HG02885 (cell line): Measurements from ENCODE around the gene ANO1.

ENCODE experiments used
- ATAC-seq: cut with Tn5 transposase; IDR thresholded peaks from one replicate; pipeline ENCODE4 v1.9.1; 2021; ENCODE audit warnings: mild to moderate bottlenecking; ENCODE audit not compliant: unreplicated experiment, poor library complexity

Gene ANO1

DNA sequence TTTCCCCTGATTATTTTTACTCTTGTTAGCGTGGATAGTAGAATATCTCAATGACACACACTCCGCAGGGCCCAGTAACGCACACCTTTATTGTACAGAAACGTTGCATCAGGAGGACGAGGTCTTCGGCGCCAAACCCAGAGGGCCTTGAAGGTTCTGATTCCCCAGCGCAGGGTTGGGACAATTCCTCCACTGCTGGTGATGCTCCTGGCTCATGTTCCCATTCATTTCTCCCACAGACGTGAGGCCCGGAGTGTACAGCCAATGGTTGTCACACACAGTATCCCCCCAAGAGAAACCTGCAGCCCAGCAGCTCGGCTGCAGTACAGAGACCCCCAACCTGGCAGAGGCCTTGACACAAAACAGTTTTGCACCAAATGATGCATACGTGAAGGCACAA, 6.1 kb upstream of the ANO1 start:
- ATAC-seq: no peak

GRCh38 chr11:70072461-70072860, 5.7 kb upstream of the ANO1 start:
- ATAC-seq: no peak

DNA sequence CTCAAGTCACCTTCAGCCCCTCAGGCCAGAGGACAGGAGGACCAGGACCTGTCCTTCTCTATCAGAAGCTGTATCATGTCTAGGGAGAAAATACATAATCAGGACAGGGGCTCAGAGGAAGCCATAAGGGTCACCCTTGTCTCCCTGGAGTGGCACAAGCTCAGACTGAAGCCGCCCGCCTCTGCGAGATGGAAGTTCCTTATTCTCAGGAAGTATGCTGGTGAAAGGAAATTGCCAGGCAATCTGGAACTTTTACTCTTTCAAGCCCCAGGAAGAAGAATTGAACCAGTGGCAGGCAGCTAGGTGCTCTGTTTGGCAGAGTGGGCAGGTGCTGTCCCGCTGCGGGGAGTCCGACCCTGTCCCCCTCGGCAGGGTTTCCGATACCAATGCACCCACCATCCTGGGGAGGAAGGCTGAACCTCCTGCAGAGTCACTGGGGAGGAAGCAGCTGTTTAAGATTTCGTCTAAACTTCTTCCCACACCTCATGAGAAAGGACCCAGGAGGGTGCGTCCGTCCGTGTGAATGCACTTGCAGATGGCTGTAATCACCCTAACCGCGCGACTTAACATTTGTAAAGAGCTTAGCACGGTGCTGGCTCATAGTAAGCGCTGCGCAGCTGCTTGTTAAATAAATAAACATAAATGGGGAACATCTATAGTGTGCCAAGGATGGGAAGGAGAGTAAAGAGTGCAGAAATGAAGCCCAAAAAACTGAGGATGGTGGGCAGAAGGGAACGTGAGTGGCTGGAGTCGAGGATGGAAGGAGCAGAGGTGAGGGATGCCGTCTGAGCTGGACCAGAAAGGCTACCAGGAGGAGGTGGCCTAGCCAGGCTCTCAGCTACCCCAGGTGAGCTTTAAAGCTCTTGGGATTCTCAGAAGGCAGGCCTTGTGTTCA, 5.0 kb upstream of the ANO1 start:
- no peak for ATAC-seq

DNA sequence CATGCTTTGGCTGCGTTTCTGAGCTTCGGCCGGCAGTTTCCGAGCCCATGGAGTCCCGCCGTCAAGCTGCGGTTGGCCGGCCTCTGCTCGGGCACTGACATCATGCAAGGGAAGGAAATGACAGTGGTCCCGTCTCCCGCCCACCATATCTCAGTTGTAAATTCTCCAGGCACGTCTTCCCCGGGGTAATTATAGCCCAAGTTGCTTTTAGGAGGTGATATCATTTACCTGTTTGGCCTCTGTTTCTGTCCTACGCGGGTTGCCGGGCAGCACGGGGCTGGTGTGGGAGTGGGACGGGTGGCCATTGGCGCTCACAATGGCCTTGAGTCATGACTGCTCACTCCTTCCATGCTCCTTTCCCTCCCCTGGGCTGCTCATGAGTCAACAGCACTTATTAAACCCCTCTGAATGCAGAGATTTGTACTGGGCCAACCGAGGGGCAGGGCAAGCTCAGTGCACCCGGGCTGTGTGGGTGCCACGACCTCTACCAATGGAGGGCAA, 4.2 kb upstream of the ANO1 start:
- ATAC-seq: no peak

DNA sequence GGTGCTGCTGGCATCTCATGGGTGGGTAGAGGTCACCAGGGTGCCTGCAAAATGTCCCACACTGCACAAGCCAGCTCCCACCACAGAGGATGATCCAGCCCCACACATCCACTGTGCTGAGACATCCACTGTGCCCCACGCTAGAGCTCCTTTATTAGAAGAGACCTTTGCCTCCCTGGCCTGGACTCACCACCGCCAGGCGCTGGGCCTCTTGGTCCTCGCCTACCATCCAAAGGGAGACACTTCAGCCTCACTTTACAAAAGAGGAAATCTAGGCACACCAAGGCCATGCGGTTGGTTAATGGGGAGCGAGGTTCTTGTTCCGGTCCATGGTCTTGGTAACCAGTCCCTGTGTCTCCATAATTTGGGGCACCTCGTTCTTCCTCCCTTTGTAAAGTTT, 3.4 kb upstream of the ANO1 start:
- no peak for ATAC-seq

- ATAC-seq: no peak
These were observed 2.3 kb upstream of the ANO1 start for GRCh38 chr11:70075836-70076235.

- ATAC-seq: no peak
These were observed 1.6 kb upstream of the ANO1 start for GRCh38 chr11:70076461-70076931.

DNA sequence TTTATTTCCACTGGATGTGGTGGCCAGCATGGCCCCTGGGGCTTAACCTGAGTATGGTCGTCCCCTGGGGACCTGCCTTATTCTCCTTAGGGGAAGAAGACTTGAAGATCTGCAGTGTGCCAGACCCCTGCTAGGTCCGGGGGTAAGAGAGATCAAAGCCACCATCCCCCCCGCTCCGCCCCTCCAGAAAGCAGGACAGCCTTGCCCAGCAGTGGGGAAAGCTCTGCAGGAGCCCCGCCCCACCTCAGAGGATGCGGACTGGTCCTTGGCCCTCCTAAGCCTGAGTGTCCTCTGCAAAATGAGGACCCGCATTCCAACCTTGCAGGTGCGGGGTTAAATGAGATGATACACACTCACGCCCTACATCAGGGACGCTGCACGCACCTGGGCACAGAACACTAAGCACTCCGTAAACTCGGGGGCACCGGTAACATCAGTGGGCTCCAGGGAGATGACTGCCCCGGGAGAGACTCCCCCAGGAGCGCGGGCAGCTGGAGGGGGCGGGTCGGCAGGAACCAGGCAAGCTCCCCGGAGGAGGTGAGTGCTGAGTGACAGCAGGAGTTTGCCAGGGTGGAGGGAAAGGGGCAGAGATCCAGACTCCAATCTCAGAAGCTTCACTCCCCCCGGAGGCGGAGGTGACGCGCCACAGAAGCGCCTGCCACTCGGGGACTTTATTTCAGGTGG, 564 bp upstream of the ANO1 start:
- no peak for ATAC-seq

- ATAC-seq: no peak
These were observed 882 bp downstream of the ANO1 start for GRCh38 chr11:70078781-70079616.

DNA sequence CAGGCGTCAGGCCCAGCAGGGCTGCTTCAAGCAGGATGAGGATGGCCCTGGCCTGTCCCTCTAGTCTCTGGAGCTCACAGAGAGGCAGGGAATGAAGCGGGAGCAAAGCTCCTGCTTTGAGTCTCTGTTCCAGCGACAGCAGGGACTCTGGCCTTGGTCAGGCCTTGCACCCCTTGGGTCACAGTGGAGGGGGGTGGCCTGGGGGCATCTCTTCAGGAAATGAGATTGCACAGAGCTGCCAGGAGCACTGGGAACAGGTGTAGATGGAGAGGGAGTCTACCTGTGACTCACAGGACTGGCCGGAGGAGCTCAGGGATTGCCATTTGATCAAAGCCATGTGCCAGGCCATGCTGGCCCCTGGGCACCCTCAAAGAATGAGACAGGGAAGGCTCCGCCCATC, 1.6 kb downstream of the ANO1 start:
- no peak for ATAC-seq

DNA sequence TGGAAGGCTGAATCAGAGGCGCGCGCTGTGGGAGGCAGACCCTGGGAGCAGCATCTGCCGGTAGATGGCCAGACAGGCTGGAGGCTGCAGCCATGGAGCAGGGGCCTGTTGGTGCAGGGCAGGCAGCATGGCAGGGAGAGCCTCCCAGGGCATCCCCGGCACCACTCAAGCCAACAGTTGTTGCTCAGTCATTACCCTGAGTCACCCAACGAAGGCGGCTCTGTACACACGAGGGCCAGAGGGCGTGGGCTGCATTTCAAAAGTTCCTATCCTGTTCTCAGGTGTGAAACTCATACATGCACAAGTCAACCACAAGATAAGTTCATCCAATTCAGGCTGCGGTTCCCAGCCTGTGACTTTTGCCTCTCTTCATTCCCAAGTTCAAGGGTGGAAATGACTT, 2.6 kb downstream of the ANO1 start:
- ATAC-seq: no peak

GRCh38 chr11:70082829-70083228, 4.7 kb downstream of the ANO1 start:
- no peak for ATAC-seq

GRCh38 chr11:70084046-70084984, 6.2 kb downstream of the ANO1 start:
- no peak for ATAC-seq

DNA sequence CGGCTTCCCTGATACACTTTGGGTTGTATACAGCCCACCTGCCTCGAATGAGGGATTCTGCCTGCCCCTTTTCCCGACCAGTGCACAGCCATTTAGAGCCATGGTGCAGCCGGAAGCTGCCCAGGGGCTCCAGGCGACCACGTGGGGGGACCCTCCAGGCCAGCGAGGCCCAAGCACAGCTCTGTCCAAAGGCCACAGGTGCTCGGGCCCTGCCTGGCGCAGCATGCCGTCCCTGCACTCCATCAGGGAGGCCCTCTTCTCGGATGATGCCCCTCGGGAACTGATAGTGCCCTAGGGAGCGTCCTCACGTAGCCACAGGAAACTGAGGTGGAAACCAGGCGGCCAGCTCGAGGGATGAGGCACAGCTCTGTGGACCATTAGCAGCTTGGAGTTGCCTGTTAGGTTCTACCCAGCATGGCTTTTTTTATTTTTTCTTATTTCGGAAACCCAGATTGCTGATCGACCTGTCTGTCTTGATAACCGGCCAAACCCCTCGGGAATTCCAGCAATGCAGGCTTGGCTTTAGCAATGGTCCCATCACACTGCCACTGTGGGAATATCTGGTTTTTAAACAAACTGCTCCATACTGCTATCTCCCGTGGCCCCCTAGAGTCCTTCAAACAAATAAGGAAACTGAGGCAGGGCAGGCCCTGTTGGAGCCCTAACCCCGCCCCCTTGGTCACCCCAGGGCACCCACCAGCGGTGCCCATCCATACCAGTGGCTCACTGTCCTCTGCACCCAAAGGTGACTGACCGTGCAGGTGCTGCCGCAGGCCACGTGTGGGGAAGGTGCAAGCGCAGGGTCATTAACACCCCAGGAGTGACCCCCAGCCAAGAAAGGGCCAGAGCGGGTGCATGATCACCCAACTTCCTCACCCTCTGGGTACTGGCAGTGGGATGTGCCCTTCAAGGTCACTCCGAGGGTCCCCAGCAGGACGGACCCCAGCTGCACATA, 8.0 kb downstream of the ANO1 start:
- no peak for ATAC-seq

DNA sequence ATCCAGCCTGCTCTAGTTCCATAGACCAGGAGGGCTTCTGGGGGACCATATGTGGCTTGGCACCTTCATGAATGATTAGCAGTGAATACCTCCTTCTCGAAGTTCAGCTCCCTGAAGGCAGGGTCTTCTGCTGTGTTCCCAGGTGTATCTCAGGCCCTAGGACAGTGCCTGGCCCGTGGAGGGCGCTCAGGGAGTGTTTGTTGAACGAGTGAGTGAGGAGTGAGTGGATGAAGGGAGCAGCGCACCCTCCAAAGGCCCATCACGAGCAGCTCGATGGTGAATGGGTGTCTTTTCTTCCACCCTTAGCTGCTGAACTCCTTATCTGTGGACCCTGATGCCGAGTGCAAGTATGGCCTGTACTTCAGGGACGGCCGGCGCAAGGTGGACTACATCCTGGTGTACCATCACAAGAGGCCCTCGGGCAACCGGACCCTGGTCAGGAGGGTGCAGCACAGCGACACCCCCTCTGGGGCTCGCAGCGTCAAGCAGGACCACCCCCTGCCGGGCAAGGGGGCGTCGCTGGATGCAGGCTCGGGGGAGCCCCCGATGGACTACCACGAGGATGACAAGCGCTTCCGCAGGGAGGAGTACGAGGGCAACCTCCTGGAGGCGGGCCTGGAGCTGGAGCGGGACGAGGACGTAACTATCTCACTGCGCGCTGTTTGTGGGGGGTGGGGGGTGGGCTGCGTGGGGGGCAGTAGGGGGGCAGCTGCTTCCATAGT, 9.5 kb downstream of the ANO1 start:
- no peak for ATAC-seq

- no peak for ATAC-seq
These were observed 10.7 kb downstream of the ANO1 start for GRCh38 chr11:70088735-70089250.

DNA sequence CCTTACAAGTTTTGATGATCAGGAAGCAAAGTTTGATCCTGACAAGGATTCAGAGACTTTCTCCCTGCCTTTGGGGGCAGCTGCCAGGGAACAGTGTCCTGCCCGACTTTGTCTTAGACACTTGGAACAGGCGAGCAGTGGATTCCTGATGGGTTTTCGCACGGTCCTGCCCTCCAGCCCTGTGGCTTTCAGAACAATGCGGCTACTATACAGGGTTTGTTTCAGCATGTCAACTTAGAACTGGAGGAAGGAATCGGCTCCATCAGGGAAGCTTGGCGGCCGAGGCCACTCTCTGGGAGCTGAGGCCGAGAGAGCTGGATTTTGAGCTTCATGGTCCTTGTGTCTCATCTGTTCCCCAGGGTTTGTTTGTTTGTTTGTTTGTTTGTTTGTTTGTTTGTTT, 11.5 kb downstream of the ANO1 start:
- ATAC-seq: no peak

- no peak for ATAC-seq
These were observed 12.9 kb downstream of the ANO1 start for GRCh38 chr11:70090961-70091381.
